Suprapubic skin (tissue), 4 donors: ENCODE data around the gene RAB37. TPM values are rescaled to one million over a fixed set of nuclear protein-coding genes. Genes with fewer than 3 reads are reported as not detected.

Experiments used
- DNase-seq, 2 donors: peaks; one replicate each; pipeline ENCODE4 v3.0.0-alpha.2; 2019; ENCODE audit warnings: low spot score in 2 of 2
- H3K27ac ChIP-seq: fragments of 200-600 bp; sonication (generic); one replicate; pipeline ENCODE4 v1.5.1; 2019
- H3K27me3 ChIP-seq: fragments of 200-600 bp; sonication (generic); one replicate; pipeline ENCODE4 v1.5.1; 2019
- H3K36me3 ChIP-seq: fragments of 200-600 bp; sonication (generic); one replicate; pipeline ENCODE4 v1.5.1; 2019
- H3K4me1 ChIP-seq: fragments of 200-600 bp; sonication (generic); one replicate; pipeline ENCODE4 v1.5.1; 2019
- H3K4me3 ChIP-seq: fragments of 200-600 bp; sonication (generic); one replicate; pipeline ENCODE4 v1.5.1; 2019; ENCODE audit warnings: mild to moderate bottlenecking
- H3K9me3 ChIP-seq: fragments of 200-600 bp; sonication (generic); one replicate; pipeline ENCODE4 v1.5.1; 2019
- EP300 ChIP-seq: sonication (generic); formaldehyde crosslinking; IDR thresholded peaks from one replicate; pipeline ENCODE4 v1.6.1; 2017; ENCODE audit warnings: antibody characterized with exemption
- POLR2A ChIP-seq, 2 donors: fragments of 450-650 bp; IDR thresholded peaks; one replicate each; pipeline ENCODE4 v1.6.1; 2017; ENCODE audit warnings: antibody characterized with exemption in 2 of 2, mild to moderate bottlenecking in 2 of 2, moderate library complexity in 2 of 2
- POLR2AphosphoS5 ChIP-seq, 3 donors: sonication (generic); formaldehyde crosslinking; IDR thresholded peaks; one replicate each; pipeline ENCODE4 v1.6.1; 2017; ENCODE audit warnings: antibody characterized with exemption in 3 of 3
- WGBS: methylation state at CpG from one replicate; pipeline ENCODE4 v1.1.5; 2018; 5-methylcytosine and 5-hydroxymethylcytosine counted together
- total RNA-seq, 4 donors: library from RNA; depleted of rRNA; stranded (reverse); fragments of >200 nt; gene quantifications; one replicate each; pipeline ENCODE4 v1.1.0, GENCODE V29; 2016
- TF ChIP-seq, protein P1 (sequence below), 2 donors: fragments of 200-600 bp in 1 of 2; fragments of 450-650 bp in 1 of 2; sonication (generic) in 1 of 2; IDR thresholded peaks; one replicate each; pipeline ENCODE4 v1.5.1; 2016 to 2019; ENCODE audit warnings: antibody characterized with exemption in 2 of 2, mild to moderate bottlenecking in 1 of 2, moderate library complexity in 1 of 2

The RAB37 gene
- total RNA-seq, 4 donors from 2014 or later: 0.32 to 0.38 TPM; not detected in 2

DNA sequence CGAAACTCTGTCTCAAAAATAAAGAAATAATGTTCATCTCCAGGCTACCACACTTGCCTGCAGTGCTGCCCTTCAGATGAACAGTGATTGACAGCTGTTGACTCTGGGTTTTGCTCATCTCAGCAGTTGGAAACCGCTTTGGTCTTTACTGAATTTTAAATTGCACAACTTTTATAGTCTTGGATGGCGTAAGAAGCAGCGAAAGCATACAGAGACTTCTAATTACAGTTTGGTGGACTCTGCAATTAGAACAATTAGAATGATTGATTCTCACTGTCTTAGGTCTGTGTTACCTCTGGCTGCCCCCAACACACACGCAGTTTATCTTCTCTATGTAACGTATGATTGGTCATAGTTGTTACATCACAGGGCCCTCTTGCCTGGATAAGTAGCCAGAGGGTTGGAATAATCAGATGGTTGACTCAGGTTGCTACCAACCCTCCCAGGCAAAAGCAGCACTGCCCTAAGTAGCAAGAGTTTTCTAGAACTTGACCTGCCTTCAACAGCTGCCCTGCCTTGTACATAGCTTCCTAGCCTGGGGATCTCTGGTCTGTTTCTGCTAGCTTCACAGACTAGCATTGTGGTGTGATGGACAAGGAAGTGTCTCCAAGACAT is 41.0 kb downstream of the RAB37 start:
- H3K4me1 ChIP-seq: peaks cover 33% of the 10 kb centered on the region
- DNase-seq: no peak
- WGBS: 76% methylated on average over 6 of the region's 6 CpGs
- H3K4me3 ChIP-seq: no peak overlapping the region
- H3K27me3 ChIP-seq: no peaks in the 10 kb centered on the region
- no peaks in the 10 kb centered on the region for H3K9me3 ChIP-seq
- H3K27ac ChIP-seq: no peak overlapping the region
- peaks cover 16% of the 10 kb centered on the region for H3K36me3 ChIP-seq
- no peak for TF ChIP-seq POLR2AphosphoS5 (IDR thresholded peaks at IDR 0.05)
- TF ChIP-seq, protein P1, sequence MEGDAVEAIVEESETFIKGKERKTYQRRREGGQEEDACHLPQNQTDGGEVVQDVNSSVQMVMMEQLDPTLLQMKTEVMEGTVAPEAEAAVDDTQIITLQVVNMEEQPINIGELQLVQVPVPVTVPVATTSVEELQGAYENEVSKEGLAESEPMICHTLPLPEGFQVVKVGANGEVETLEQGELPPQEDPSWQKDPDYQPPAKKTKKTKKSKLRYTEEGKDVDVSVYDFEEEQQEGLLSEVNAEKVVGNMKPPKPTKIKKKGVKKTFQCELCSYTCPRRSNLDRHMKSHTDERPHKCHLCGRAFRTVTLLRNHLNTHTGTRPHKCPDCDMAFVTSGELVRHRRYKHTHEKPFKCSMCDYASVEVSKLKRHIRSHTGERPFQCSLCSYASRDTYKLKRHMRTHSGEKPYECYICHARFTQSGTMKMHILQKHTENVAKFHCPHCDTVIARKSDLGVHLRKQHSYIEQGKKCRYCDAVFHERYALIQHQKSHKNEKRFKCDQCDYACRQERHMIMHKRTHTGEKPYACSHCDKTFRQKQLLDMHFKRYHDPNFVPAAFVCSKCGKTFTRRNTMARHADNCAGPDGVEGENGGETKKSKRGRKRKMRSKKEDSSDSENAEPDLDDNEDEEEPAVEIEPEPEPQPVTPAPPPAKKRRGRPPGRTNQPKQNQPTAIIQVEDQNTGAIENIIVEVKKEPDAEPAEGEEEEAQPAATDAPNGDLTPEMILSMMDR (IDR thresholded peaks at IDR 0.05): no peak
- no peak for TF ChIP-seq EP300
- no peak for TF ChIP-seq POLR2A (IDR thresholded peaks at IDR 0.05)

DNA sequence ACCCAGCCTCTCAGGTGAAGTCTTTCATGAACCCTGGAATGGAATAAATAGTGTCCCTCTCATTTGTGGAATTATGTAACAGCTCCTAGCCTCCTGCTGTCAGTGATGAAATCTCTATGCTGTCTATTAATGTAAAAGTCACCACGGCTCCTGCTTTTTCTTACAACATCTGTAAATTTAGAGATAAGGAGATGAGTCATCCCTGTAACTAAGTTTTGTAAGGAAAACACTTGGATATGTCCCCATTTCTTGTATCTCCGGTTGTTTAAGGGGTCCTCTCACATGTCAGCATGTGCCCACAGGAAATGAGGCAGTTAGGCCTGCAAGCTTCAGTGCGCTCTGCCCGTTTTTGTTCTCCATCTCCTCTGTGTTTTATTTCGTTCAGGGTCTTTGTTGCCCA is 41.9 kb downstream of the RAB37 start:
- H3K36me3 ChIP-seq: peaks cover 7% of the 10 kb centered on the region
- H3K4me3 ChIP-seq: no peak overlapping the region
- H3K27ac ChIP-seq: no peak overlapping the region
- TF ChIP-seq POLR2AphosphoS5 (IDR thresholded peaks at IDR 0.05) (no peak), POLR2A (IDR thresholded peaks at IDR 0.05) (no peak), EP300 (no peak)
- TF ChIP-seq, protein P1 (IDR thresholded peaks at IDR 0.05): no peak
- WGBS: 67% methylated on average over 5 of the region's 5 CpGs
- H3K9me3 ChIP-seq: no peaks in the 10 kb centered on the region
- H3K27me3 ChIP-seq: no peaks in the 10 kb centered on the region
- H3K4me1 ChIP-seq: peaks cover 33% of the 10 kb centered on the region
- DNase-seq: no peak

DNA sequence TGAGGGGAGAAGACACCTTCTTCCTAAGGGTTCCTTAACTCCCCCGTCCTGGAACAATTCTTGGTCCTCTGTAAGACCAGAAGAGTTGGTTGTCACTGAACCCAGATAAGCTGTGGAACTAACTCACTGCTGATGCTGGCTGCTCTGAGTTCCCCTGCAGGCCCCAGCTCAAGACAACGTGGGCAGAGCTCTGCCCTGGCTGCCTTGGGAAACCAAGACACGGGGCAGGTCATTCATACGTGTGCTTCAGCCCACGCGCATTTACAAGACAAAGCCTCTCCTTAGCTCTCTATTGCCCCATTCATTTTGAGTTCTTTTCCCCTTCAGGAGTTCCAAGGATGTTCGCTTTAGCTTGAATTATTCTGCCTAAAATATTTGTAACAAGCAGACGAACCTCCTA is 42.4 kb downstream of the RAB37 start:
- H3K4me1 ChIP-seq: peaks cover 33% of the 10 kb centered on the region
- WGBS: 87% methylated on average over 8 of the region's 8 CpGs

DNA sequence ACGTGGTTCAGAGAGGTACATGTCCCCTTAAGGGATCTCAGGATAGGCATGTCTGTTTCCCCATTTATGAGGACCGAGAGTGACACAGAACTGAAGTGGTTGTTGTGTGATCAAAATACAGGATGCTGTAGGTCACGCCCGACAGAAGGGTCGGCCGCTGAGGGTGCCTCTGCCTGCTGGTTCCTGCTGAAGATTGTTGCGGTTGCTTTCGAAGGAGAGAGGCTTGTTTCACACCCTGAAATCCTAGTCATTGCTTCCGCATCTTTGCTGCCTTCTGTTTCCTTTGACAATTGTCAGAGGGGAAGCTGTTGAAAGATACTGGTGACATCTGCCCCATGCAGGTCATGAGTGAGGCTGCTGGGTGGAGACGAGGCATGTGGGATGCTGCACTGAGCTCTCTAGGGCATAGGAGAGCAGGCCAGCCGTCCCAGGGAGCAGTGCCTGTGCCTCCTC is 42.9 kb downstream of the RAB37 start:
- DNase-seq: no peak
- no peak overlapping the region for H3K4me3 ChIP-seq
- no peaks in the 10 kb centered on the region for H3K27me3 ChIP-seq
- H3K9me3 ChIP-seq: no peaks in the 10 kb centered on the region
- 75% methylated on average over 11 of the region's 11 CpGs for WGBS
- TF ChIP-seq, protein P1 (IDR thresholded peaks at IDR 0.05): no peak
- TF ChIP-seq POLR2A (IDR thresholded peaks at IDR 0.05) (no peak), POLR2AphosphoS5 (IDR thresholded peaks at IDR 0.05) (no peak), EP300 (no peak)
- H3K36me3 ChIP-seq: peaks cover 6% of the 10 kb centered on the region
- H3K4me1 ChIP-seq: peaks cover 30% of the 10 kb centered on the region
- no peak overlapping the region for H3K27ac ChIP-seq

More for the DNA sequence above, 42.4 kb downstream of the RAB37 start:
- H3K27me3 ChIP-seq: no peaks in the 10 kb centered on the region
- no peak for DNase-seq
- H3K9me3 ChIP-seq: no peaks in the 10 kb centered on the region
- peaks cover 6% of the 10 kb centered on the region for H3K36me3 ChIP-seq
- no peak overlapping the region for H3K27ac ChIP-seq
- TF ChIP-seq, protein P1 (IDR thresholded peaks at IDR 0.05): no peak
- TF ChIP-seq POLR2AphosphoS5 (IDR thresholded peaks at IDR 0.05) (no peak), EP300 (no peak), POLR2A (IDR thresholded peaks at IDR 0.05) (no peak)
- no peak overlapping the region for H3K4me3 ChIP-seq

DNA sequence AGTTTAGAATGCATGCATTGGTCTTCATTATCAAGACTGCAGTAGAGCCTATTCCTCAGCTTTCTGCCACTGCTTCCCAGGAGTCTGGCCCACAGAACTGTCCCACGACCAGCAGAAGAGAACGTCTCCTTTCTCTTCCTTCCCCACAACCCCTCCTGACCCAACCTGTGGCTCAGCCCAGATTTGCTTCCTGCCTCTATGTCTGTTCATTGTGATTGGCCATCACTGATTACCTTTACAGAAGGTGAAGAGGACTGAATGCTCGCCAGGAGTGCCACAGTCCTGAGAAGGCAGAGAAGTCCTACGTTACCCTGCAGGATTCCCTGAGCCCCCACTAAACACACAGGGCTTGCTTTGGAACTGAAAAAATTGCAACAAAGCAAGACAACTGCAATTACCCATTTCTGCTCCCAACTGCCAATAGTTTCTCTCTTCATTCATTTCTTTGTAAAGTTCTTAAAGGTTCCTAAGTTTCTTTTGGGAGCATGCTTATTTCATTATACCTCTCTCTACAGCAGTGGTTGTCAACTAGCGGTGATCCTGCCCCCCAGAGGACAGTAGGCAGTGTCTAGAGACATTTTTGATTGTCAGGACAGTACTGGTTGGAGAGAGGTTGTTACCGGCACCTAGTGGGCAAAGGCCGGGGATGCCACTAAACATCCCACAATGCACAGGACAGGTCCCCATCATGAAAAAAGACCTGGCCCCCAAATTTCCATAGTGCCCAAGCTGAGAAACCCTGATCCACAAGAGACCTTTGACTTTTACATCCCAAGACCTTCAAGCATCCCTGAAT is 43.6 kb downstream of the RAB37 start:
- Histone ChIP-seq H3K4me1 (peaks cover 29% of the 10 kb centered on the region), H3K9me3 (no peaks in the 10 kb centered on the region), H3K36me3 (peaks cover 12% of the 10 kb centered on the region), H3K27ac (no peak overlapping the region), H3K4me3 (no peak overlapping the region), H3K27me3 (no peaks in the 10 kb centered on the region)
- no peak for DNase-seq
- TF ChIP-seq EP300: no peak
- TF ChIP-seq POLR2AphosphoS5 (IDR thresholded peaks at IDR 0.05): no peak
- no peak for TF ChIP-seq POLR2A (IDR thresholded peaks at IDR 0.05)
- TF ChIP-seq, protein P1 (IDR thresholded peaks at IDR 0.05): no peak
- WGBS: 64% methylated on average over 7 of the region's 7 CpGs
